Sigmoid colon (tissue), 4 donors: ENCODE data around the gene CC2D2A.

Experiments
- POLR2A ChIP-seq, 2 donors: fragments of 450-650 bp; IDR thresholded peaks; one replicate each; pipeline ENCODE4 v1.6.1; 2016; ENCODE audit warnings: antibody characterized with exemption in 2 of 2, mild to moderate bottlenecking in 2 of 2, moderate library complexity in 2 of 2
- POLR2AphosphoS5 ChIP-seq, 4 donors: sonication (generic); formaldehyde crosslinking; IDR thresholded peaks; one replicate each; pipeline ENCODE4 v1.6.1; 2017; ENCODE audit warnings: antibody characterized with exemption in 4 of 4
- TF ChIP-seq, protein P1 (sequence below), 4 experiments: fragments of 450-650 bp in 3 of 4; fragments of 200-600 bp in 1 of 4; IDR thresholded peaks; one replicate each; pipeline ENCODE4 v1.5.1; 2016 to 2019; ENCODE audit warnings: antibody characterized with exemption in 4 of 4, mild to moderate bottlenecking in 3 of 4, moderate library complexity in 2 of 4

DNA sequence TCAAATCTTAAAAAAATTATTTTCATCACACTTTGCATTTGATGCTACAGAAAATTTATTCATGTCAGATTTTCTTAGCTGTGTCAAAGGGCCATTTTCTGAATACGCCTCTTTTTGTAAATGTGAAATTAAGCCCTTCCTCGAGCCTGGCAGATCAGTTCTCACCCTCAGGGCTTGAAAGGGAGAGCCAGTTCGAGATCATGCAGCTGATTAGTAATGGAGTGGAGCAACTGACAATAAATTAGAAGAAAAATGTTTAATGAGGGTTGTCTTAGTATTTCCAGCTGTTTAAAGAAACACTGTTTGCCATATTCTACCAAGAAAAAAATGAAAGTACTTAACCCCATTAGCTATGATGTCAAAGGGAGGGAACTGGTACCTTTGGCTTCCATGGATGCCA lies 28.7 kb downstream of the CC2D2A start:
- TF ChIP-seq POLR2AphosphoS5 (IDR thresholded peaks at IDR 0.05), result no peak
- no peak for TF ChIP-seq POLR2A (IDR thresholded peaks at IDR 0.05)
- TF ChIP-seq, protein P1, sequence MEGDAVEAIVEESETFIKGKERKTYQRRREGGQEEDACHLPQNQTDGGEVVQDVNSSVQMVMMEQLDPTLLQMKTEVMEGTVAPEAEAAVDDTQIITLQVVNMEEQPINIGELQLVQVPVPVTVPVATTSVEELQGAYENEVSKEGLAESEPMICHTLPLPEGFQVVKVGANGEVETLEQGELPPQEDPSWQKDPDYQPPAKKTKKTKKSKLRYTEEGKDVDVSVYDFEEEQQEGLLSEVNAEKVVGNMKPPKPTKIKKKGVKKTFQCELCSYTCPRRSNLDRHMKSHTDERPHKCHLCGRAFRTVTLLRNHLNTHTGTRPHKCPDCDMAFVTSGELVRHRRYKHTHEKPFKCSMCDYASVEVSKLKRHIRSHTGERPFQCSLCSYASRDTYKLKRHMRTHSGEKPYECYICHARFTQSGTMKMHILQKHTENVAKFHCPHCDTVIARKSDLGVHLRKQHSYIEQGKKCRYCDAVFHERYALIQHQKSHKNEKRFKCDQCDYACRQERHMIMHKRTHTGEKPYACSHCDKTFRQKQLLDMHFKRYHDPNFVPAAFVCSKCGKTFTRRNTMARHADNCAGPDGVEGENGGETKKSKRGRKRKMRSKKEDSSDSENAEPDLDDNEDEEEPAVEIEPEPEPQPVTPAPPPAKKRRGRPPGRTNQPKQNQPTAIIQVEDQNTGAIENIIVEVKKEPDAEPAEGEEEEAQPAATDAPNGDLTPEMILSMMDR (IDR thresholded peaks at IDR 0.05), result no peak
